Smooth muscle cell (in vitro differentiated cells): ENCODE results near the gene TTF1. TPM values are rescaled to one million over a fixed set of nuclear protein-coding genes. Genes with fewer than 3 reads are reported as not detected.

Source experiments
- DNase-seq: peaks from one replicate; lab custom pipeline; 2025; ENCODE audit not compliant: unreplicated experiment; lab: John Stamatoyannopoulos, UW
- H2AFZ ChIP-seq: fragments of 200-600 bp; sonication (generic); 2 replicates; pipeline ENCODE4 v1.6.0; 2016; ENCODE audit warnings: antibody characterized with exemption, low read depth, mild to moderate bottlenecking
- H3F3A ChIP-seq: fragments of 200-600 bp; sonication (generic); 2 replicates; pipeline ENCODE4 v1.6.0; 2017; ENCODE audit warnings: antibody characterized with exemption, low read depth
- H3K27ac ChIP-seq: fragments of 200-600 bp; sonication (generic); 2 replicates; pipeline ENCODE4 v1.5.1; 2016; ENCODE audit warnings: low read depth, mild to moderate bottlenecking
- H3K27me3 ChIP-seq: fragments of 200-600 bp; sonication (generic); 2 replicates; pipeline ENCODE4 v1.6.1; 2016; ENCODE audit warnings: low read depth, mild to moderate bottlenecking
- H3K36me3 ChIP-seq: fragments of 200-600 bp; sonication (generic); 2 replicates; pipeline ENCODE4 v1.5.1; 2016; ENCODE audit warnings: low read depth
- H3K4me1 ChIP-seq: fragments of 200-600 bp; sonication (generic); 2 replicates; pipeline ENCODE4 v1.5.1; 2016; ENCODE audit warnings: low read depth
- H3K4me2 ChIP-seq: fragments of 200-600 bp; sonication (generic); 2 replicates; pipeline ENCODE4 v1.6.0; 2016; ENCODE audit warnings: mild to moderate bottlenecking
- H3K4me3 ChIP-seq: fragments of 200-600 bp; sonication (generic); 2 replicates; pipeline ENCODE4 v1.5.1; 2016; ENCODE audit warnings: mild to moderate bottlenecking
- H3K79me2 ChIP-seq: fragments of 200-600 bp; sonication (generic); 2 replicates; pipeline ENCODE4 v1.6.0; 2016; ENCODE audit warnings: low read depth, mild to moderate bottlenecking
- H3K9ac ChIP-seq: fragments of 200-600 bp; sonication (generic); 2 replicates; pipeline ENCODE4 v1.6.0; 2016; ENCODE audit warnings: low read depth
- H3K9me3 ChIP-seq: fragments of 200-600 bp; sonication (generic); replicated peaks from 2 replicates; pipeline ENCODE4 v1.5.1; 2016; ENCODE audit warnings: low read depth
- H4K20me1 ChIP-seq: fragments of 200-600 bp; sonication (generic); 2 replicates; pipeline ENCODE4 v1.6.0; 2016; ENCODE audit warnings: low read depth
- WGBS: methylation state at CpG from one replicate; pipeline ENCODE4 v1.1.7; 2016; ENCODE audit warnings: low lambda C conversion rate; 5-methylcytosine and 5-hydroxymethylcytosine counted together
- polyA plus RNA-seq: library from polyadenylated mRNA; unstranded; fragments of >200 nt; fragmentation: Nextera tagmentation; extraction: Ambion mirVana; gene quantifications from 2 replicates; pipeline ENCODE4 v1.2.1, GENCODE V29; 2016
- total RNA-seq: library from RNA; depleted of rRNA; stranded (reverse); fragments of >200 nt; gene quantifications from 2 replicates; pipeline ENCODE4 v1.2.3, GENCODE V29; 2014
- TF ChIP-seq, protein P1 (sequence below): fragments of 200-600 bp; sonication (generic); IDR thresholded peaks from 2 replicates; pipeline ENCODE4 v1.5.1; 2017; ENCODE audit warnings: borderline replicate concordance, mild to moderate bottlenecking, antibody characterized with exemption; ENCODE audit not compliant: insufficient read depth, poor library complexity, severe bottlenecking

The TTF1 gene
- total and polyA plus RNA-seq, 2 experiments from 2014 or later: 5.5 to 16.4 TPM

DNA sequence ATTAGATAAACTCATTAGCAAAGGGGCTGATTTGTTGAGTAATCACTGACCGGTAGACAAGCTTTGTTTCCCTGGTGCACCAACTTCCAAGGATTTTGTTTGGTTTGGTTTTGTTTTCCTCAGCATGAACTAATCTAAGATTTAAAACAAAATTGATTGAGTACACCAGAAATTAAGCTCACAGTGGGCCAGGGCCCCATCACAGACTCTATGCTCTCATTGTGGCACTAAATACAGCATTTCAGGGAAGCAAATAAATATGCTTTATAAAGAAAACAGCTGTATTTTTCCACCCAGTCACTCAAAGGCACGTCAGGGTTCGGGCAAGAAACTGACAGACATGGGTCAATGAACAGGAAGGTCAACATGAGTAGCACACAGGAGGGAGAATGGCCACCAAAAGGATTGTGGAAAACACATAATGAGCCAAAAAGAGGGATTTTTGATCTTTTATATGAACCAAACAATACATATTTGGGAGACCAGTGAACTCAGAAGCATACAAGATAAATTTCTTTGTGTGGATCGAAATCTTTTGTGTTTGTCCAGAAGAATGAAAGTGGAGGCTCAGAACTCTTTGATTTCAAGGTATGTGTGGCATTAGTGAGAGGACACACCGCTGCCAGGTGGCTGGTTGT lies 12.2 kb upstream of the TTF1 start:
- Histone ChIP-seq H3K4me3 (no peak overlapping the region), H3K9me3 (no peaks in the 10 kb centered on the region), H3K4me1 (peaks cover 20% of the 10 kb centered on the region), H3K27ac (no peak overlapping the region), H3K79me2 (no peaks in the 10 kb centered on the region), H2AFZ (no peak overlapping the region), H3K27me3 (peaks cover 59% of the 10 kb centered on the region), H3K4me2 (no peak overlapping the region), H3K36me3 (no peaks in the 10 kb centered on the region), H3F3A (no peaks in the 10 kb centered on the region), H3K9ac (no peak overlapping the region), H4K20me1 (no peaks in the 10 kb centered on the region)
- 79% methylated on average over 5 of the region's 5 CpGs for WGBS
- no peak for DNase-seq
- TF ChIP-seq, protein P1, sequence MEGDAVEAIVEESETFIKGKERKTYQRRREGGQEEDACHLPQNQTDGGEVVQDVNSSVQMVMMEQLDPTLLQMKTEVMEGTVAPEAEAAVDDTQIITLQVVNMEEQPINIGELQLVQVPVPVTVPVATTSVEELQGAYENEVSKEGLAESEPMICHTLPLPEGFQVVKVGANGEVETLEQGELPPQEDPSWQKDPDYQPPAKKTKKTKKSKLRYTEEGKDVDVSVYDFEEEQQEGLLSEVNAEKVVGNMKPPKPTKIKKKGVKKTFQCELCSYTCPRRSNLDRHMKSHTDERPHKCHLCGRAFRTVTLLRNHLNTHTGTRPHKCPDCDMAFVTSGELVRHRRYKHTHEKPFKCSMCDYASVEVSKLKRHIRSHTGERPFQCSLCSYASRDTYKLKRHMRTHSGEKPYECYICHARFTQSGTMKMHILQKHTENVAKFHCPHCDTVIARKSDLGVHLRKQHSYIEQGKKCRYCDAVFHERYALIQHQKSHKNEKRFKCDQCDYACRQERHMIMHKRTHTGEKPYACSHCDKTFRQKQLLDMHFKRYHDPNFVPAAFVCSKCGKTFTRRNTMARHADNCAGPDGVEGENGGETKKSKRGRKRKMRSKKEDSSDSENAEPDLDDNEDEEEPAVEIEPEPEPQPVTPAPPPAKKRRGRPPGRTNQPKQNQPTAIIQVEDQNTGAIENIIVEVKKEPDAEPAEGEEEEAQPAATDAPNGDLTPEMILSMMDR: no peak

GRCh38 chr9:132415181-132415580 lies 8.5 kb upstream of the TTF1 start:
- Histone ChIP-seq H4K20me1 (no peaks in the 10 kb centered on the region), H3K4me1 (peaks cover 28% of the 10 kb centered on the region), H2AFZ (no peak overlapping the region), H3K9ac (no peak overlapping the region), H3K27me3 (peaks cover 86% of the 10 kb centered on the region), H3K4me2 (no peak overlapping the region), H3K4me3 (no peak overlapping the region), H3F3A (no peaks in the 10 kb centered on the region), H3K9me3 (no peaks in the 10 kb centered on the region), H3K27ac (no peak overlapping the region), H3K36me3 (no peaks in the 10 kb centered on the region), H3K79me2 (no peaks in the 10 kb centered on the region)
- DNase-seq: no peak
- TF ChIP-seq, protein P1: no peak
- 50% methylated on average over 12 of the region's 12 CpGs for WGBS

GRCh38 chr9:132414731-132415130 lies 8.1 kb upstream of the TTF1 start:
- Histone ChIP-seq H3K9ac (no peak overlapping the region), H3K27me3 (peaks cover 90% of the 10 kb centered on the region), H4K20me1 (no peaks in the 10 kb centered on the region), H3K27ac (no peak overlapping the region), H3K4me3 (no peak overlapping the region), H3K4me1 (peaks cover 28% of the 10 kb centered on the region), H3K4me2 (no peak overlapping the region), H3K79me2 (no peaks in the 10 kb centered on the region), H3K9me3 (no peaks in the 10 kb centered on the region), H3F3A (no peaks in the 10 kb centered on the region), H3K36me3 (no peaks in the 10 kb centered on the region), H2AFZ (no peak overlapping the region)
- no peak for DNase-seq
- TF ChIP-seq, protein P1: no peak
- 81% methylated on average over 7 of the region's 7 CpGs for WGBS

DNA sequence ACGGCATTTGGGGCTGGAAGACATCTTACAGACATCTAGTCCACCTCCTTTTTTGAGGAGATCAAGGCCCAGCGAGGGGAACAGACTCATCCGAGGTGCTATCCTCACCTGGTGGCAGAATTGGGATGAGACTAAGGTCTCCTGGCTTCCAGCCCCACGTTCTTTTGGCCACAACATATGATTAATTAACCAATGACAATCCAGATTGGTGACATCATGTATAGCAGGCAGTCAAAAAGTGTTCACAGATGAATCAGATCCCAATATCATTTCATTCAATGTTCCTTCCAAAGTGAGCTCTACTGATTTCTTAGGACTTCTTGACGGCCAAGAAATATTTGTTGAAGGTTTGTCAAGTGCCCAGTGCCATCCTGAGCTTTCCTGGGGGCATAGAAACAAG lies 7.3 kb upstream of the TTF1 start:
- Histone ChIP-seq H3K79me2 (no peaks in the 10 kb centered on the region), H3K4me1 (peaks cover 25% of the 10 kb centered on the region), H3K9me3 (no peaks in the 10 kb centered on the region), H3K36me3 (no peaks in the 10 kb centered on the region), H3K9ac (no peak overlapping the region), H4K20me1 (no peaks in the 10 kb centered on the region), H3K27ac (no peak overlapping the region), H3F3A (no peaks in the 10 kb centered on the region), H2AFZ (no peak overlapping the region), H3K27me3 (peaks cover 89% of the 10 kb centered on the region), H3K4me2 (no peak overlapping the region), H3K4me3 (no peak overlapping the region)
- TF ChIP-seq, protein P1: no peak
- no peak for DNase-seq
- 76% methylated on average over 5 of the region's 5 CpGs for WGBS
